HCT116 (cell line): Measurements from ENCODE around the gene PEF1. TPM values are rescaled to one million over a fixed set of nuclear protein-coding genes. Genes with fewer than 3 reads are reported as not detected.

Experiments
- ATAC-seq: fragments of 200-7000 bp; cut with Tn5 transposase; 2 replicates; pipeline ENCODE4 v1.9.1; 2020; ENCODE audit warnings: mild to moderate bottlenecking, moderate library complexity
- BruUV-seq: library from RNA; stranded (reverse); fragments of 400-500 nt; replicated peaks from 2 replicates; lab custom pipeline; 2021; lab: Mats Ljungman, UMichigan
- CTCF ChIA-PET: fragments of 300-600 bp; sonication (Branson Sonifier 250); formaldehyde crosslinking; loops from one replicate; lab custom pipeline; 2021; ENCODE audit warnings: antibody characterized with exemption; lab: Charles Lee
- POLR2A ChIA-PET: fragments of 300-600, 350-600 bp; sonication (Branson Sonifier 250); formaldehyde crosslinking; loops from one replicate; lab custom pipeline; 2021; ENCODE audit warnings: antibody characterized with exemption; lab: Charles Lee
- RAD21 ChIA-PET, 2 experiments: fragments of 300-600 bp; sonication (Branson Sonifier 250); formaldehyde crosslinking; loops; one replicate each; lab custom pipeline; 2023; ENCODE audit warnings: low total read pairs in 2 of 2; ENCODE audit not compliant: uncharacterized antibody in 2 of 2, unreplicated experiment in 2 of 2, low non-redundant PET in 1 of 2; lab: Charles Lee
- DNase-seq: peaks from one replicate; pipeline ENCODE4 v3.0.0-alpha.2; 2010; ENCODE audit warnings: low read depth, low spot score
- H2AFZ ChIP-seq: fragments of 200-600 bp; shearing (Covaris generic), sonication (generic); 2 replicates; pipeline ENCODE4 v1.6.1; 2017; ENCODE audit warnings: low read depth, mixed run types, mixed read lengths, antibody characterized with exemption, low read length; ENCODE audit not compliant: poor library complexity, severe bottlenecking
- H3K27ac ChIP-seq: 2 replicates; pipeline ENCODE4 v1.5.1; 2012; ENCODE audit warnings: low read depth, low read length
- H3K27me3 ChIP-seq: fragments of 200-600 bp; sonication (generic); 2 replicates; pipeline ENCODE4 v1.6.1; 2016; ENCODE audit warnings: mixed run types, low read length, mixed read lengths; ENCODE audit not compliant: insufficient read depth
- H3K36me3 ChIP-seq, 2 experiments: fragments of 200-500 bp in 1 of 2; fragments of 200-600 bp in 1 of 2; sonication (Bioruptor generic) in 1 of 2; sonication (generic) in 1 of 2; 2 replicates each; pipeline versions ENCODE4 v1.5.1 to v1.6.1; 2014 to 2016; ENCODE audit warnings: low read length in 2 of 2, inconsistent platforms in 1 of 2, mixed read lengths in 1 of 2, mixed run types in 1 of 2; ENCODE audit not compliant: insufficient read depth in 2 of 2, control insufficient read depth in 1 of 2
- H3K4me1 ChIP-seq, 2 experiments: fragments of 200-600 bp in 1 of 2; sonication (generic) in 1 of 2; 2 replicates each; pipeline versions ENCODE4 v1.5.1 to v1.6.1; 2012 to 2017; ENCODE audit warnings: low read length in 2 of 2, inconsistent platforms in 1 of 2, mild to moderate bottlenecking in 1 of 2, mixed read lengths in 1 of 2, mixed run types in 1 of 2, moderate library complexity in 1 of 2; ENCODE audit not compliant: insufficient read depth in 2 of 2, control insufficient read depth in 1 of 2
- H3K4me2 ChIP-seq: fragments of 200-600 bp; sonication (generic); 2 replicates; pipeline ENCODE4 v1.6.1; 2017; ENCODE audit warnings: mixed run types, low read length, mixed read lengths
- H3K4me3 ChIP-seq, 2 experiments: fragments of 200-600 bp in 1 of 2; sonication (generic) in 1 of 2; replicated peaks in 1 of 2; 2 replicates each; pipeline ENCODE4 v1.5.1; 2011 to 2016; ENCODE audit warnings: low read length in 2 of 2, control low read depth in 1 of 2, low read depth in 1 of 2, mild to moderate bottlenecking in 1 of 2, mixed read lengths in 1 of 2, mixed run types in 1 of 2
- H3K79me2 ChIP-seq: fragments of 200-600 bp; sonication (generic); 2 replicates; pipeline ENCODE4 v1.6.1; 2017; ENCODE audit warnings: mild to moderate bottlenecking, mixed run types, low read length, moderate library complexity, mixed read lengths; ENCODE audit not compliant: insufficient read depth
- H3K9ac ChIP-seq: fragments of 200-600 bp; sonication (generic); 2 replicates; pipeline ENCODE4 v1.6.1; 2016; ENCODE audit warnings: low read length, mixed read lengths
- H3K9me2 ChIP-seq: fragments of 200-600 bp; sonication (generic), shearing (Covaris generic); 2 replicates; pipeline ENCODE4 v1.6.1; 2017; ENCODE audit warnings: mixed run types, mild to moderate bottlenecking, moderate library complexity; ENCODE audit not compliant: insufficient read depth
- H3K9me3 ChIP-seq, 2 experiments: fragments of 200-500 bp in 1 of 2; fragments of 200-600 bp in 1 of 2; sonication (Bioruptor generic) in 1 of 2; sonication (generic) in 1 of 2; 2 replicates each; pipeline ENCODE4 v1.6.1; 2014 to 2017; ENCODE audit warnings: low read length in 2 of 2, mixed read lengths in 2 of 2, inconsistent platforms in 1 of 2, low read depth in 1 of 2, mild to moderate bottlenecking in 1 of 2, mixed run types in 1 of 2, moderate library complexity in 1 of 2; ENCODE audit not compliant: control insufficient read depth in 1 of 2, insufficient read depth in 1 of 2
- H4K20me1 ChIP-seq: fragments of 200-600 bp; sonication (generic), shearing (Covaris generic); 2 replicates; pipeline ENCODE4 v1.6.1; 2017; ENCODE audit warnings: mixed run types, mild to moderate bottlenecking, moderate library complexity; ENCODE audit not compliant: insufficient read depth
- CBX3 ChIP-seq: IDR thresholded peaks from 2 replicates; pipeline ENCODE4 v1.6.1; 2012; ENCODE audit warnings: low read depth
- EZH2 ChIP-seq: fragments of 200-600 bp; sonication (generic); IDR thresholded peaks from 2 replicates; pipeline ENCODE4 v1.6.1; 2017; ENCODE audit warnings: antibody characterized with exemption, mixed run types
- FOSL1 ChIP-seq: IDR thresholded peaks from 2 replicates; pipeline ENCODE4 v1.6.1; 2012; ENCODE audit warnings: low read depth
- POLR2A ChIP-seq: IDR thresholded peaks from 2 replicates; pipeline ENCODE4 v1.7.0; 2011; ENCODE audit warnings: borderline replicate concordance; ENCODE audit not compliant: insufficient read depth, insufficient read length; ENCODE audit errors: extremely low read depth
- POLR2AphosphoS5 ChIP-seq: IDR thresholded peaks from 2 replicates; pipeline ENCODE4 v1.6.1; 2011; ENCODE audit warnings: mild to moderate bottlenecking, low read depth, low read length, moderate library complexity
- SIN3A ChIP-seq: IDR thresholded peaks from 2 replicates; pipeline ENCODE4 v1.6.1; 2012; ENCODE audit warnings: low read depth
- SP1 ChIP-seq: IDR thresholded peaks from 2 replicates; pipeline ENCODE4 v1.6.1; 2012; ENCODE audit warnings: low read depth
- SRF ChIP-seq: IDR thresholded peaks from 2 replicates; pipeline ENCODE4 v1.6.1; 2012; ENCODE audit warnings: low read depth
- TCF7L2 ChIP-seq: IDR thresholded peaks from 2 replicates; pipeline ENCODE4 v1.7.0; 2011; ENCODE audit warnings: borderline replicate concordance, inconsistent platforms; ENCODE audit not compliant: insufficient read depth, insufficient read length; ENCODE audit errors: extremely low read depth
- ZFX ChIP-seq: fragments of 450-650 bp; IDR thresholded peaks from 2 replicates; pipeline ENCODE4 v1.6.1; 2017
- intact Hi-C: fragments of 100-400 bp; cut with micrococcal nuclease; formaldehyde crosslinking; loops from 2 replicates; pipeline ENCODE4 v1.10.0; 2022
- total RNA-seq: library from RNA; stranded (reverse); gene quantifications from one replicate; pipeline ENCODE4 v1.2.1, GENCODE V29; 2021; ENCODE audit not compliant: unreplicated experiment
- TF ChIP-seq, protein P1 (sequence below): IDR thresholded peaks from 2 replicates; pipeline ENCODE4 v1.6.1; 2012
- TF ChIP-seq, protein P2 (sequence below): IDR thresholded peaks from 2 replicates; pipeline ENCODE4 v1.6.1; 2012

PEF1 gene
- total RNA-seq, 1 experiment from 2014 or later, result 37.6 TPM

DNA sequence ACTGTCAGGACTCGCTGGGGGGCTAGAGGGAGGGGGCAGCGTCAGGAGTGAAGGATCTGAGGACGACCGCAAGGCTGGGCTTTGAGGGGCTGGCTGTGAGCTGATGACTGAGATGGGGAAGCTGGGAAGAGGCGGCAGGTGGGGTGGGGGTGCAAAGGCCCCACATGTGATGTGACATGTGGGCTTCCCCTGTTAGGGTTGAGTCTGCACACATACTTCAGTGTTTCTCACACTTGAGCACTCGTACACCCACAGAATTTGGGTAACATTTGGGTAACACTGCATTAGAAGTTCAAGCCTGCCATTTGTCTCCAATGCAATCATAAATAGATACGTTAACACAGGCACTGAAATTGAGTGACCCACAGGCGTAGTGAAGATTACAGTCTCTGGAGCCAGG is 42.9 kb upstream of the PEF1 start (continued):
- no peak for TF ChIP-seq TCF7L2
- no peak for TF ChIP-seq CBX3
- no peak for TF ChIP-seq EZH2
- TF ChIP-seq SRF, result no peak
- TF ChIP-seq ZFX, result no peak
- TF ChIP-seq POLR2A, result no peak
- no peak for TF ChIP-seq SP1
- TF ChIP-seq, protein P1, sequence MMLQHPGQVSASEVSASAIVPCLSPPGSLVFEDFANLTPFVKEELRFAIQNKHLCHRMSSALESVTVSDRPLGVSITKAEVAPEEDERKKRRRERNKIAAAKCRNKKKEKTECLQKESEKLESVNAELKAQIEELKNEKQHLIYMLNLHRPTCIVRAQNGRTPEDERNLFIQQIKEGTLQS, result no peak
- no peak for TF ChIP-seq POLR2AphosphoS5
- no peak for TF ChIP-seq FOSL1
- TF ChIP-seq, protein P2, sequence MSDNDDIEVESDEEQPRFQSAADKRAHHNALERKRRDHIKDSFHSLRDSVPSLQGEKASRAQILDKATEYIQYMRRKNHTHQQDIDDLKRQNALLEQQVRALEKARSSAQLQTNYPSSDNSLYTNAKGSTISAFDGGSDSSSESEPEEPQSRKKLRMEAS, result no peak

DNA sequence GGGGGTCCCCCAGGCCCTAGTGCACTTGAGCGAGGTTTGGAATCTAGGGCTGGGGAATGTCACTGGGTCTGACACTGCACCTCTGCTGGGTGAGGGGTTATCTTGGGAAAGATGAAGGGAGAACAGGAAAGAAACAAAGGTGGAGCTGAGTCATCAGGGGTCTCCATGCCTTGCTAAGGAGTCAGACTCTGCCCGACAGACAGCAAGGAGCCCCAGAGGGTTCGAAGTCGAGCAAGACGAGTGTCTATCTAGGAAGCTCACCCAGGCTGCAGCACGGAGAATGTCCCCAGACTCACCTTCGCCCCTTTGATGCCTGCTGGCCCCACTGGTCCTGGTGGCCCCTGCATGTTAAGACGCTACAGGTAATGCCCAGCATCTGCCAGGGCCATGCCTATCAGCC is 41.1 kb upstream of the PEF1 start:
- CTCF ChIA-PET, result no interaction called here
- Histone ChIP-seq H3K9me2 (no peaks in the 10 kb centered on the region), H3K9me3 (no peaks in the 10 kb centered on the region), H3K4me2 (no peak overlapping the region), H3K4me3 (no peak overlapping the region), H3K27ac (no peak overlapping the region), H4K20me1 (no peaks in the 10 kb centered on the region), H3K36me3 (no peaks in the 10 kb centered on the region), H3K27me3 (no peaks in the 10 kb centered on the region), H3K4me1 (peaks cover 12 to 30% of the 10 kb centered on the region in 2 experiments), H3K9ac (no peak overlapping the region), H3K79me2 (no peaks in the 10 kb centered on the region), H2AFZ (no peak overlapping the region)
- intact Hi-C loops, result no loop called here
- ATAC-seq, result no peak
- DNase-seq, result no peak
- RAD21 ChIA-PET, result no interaction called here
- POLR2A ChIA-PET, result no interaction called here
- TF ChIP-seq SIN3A (no peak), EZH2 (no peak)
- BruUV-seq, result no TSS peak
